ENCODE measurements around the gene ITGB2. TPM values are rescaled to one million over a fixed set of nuclear protein-coding genes. Genes with fewer than 3 reads are reported as not detected.

ITGB2 gene
- total RNA-seq, 1 experiment from 2014 or later, result 1.0 TPM

GRCh38 chr21:44867999-44868700 lies 52.5 kb downstream of the ITGB2 start:
- no peak for DNase-seq (ENCODE audit: low read depth)

DNA sequence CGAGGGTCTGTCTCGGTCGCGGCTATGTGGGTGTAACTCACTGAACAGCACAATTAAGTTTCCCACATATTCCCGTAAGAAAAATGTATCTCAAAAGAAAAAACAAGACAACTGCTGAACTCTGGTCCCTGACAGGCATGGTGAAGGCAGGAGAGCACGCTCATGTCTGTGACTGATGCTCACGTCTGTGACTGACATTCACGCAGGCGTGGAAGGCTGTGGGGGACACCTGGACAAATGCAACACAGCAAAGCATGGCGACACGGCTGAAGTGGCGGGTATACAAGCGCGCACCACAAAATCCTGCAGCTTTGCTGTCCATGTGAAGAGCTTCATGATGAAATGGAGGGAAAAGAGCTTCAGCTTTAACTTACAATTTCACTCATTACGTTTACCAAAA lies 53.2 kb downstream of the ITGB2 start:
- no peak for DNase-seq (ENCODE audit: low read depth)

GRCh38 chr21:44866780-44867179 lies 53.9 kb downstream of the ITGB2 start:
- DNase-seq (ENCODE audit: low read depth), result no peak

DNA sequence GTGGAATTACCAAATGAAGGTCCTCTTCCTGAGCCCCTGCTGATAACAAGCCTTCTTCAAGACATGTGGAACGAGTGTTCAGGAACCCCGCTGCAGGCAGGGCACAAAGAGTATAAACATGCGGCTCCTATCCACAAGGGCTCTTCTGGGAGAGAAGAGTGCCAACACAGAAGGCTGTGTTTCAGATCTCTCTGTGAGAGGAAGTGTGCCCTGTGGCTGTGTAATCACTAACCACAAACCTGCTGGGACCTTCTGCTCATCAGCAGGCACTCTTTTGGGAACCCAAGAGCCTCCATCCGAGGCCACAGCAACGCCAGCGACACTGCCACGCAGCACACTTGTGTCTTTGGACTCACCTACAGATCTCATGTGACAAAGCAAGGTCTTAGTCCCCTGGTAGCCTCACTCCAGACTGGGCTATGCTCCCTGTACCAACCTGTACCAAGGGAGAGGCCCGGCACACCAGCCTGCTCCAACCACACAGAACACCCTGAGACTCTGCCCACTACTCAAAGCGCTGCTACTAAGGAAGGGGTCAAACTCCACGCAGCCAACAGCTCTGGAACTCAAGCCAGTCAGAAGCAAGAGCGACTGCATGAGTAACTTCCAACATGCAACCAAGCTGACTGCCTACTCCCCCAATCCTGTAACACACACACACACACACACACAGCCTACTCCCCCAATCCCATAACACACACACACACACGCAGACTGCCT lies 55.0 kb downstream of the ITGB2 start:
- DNase-seq (ENCODE audit: low read depth), result no peak

DNA sequence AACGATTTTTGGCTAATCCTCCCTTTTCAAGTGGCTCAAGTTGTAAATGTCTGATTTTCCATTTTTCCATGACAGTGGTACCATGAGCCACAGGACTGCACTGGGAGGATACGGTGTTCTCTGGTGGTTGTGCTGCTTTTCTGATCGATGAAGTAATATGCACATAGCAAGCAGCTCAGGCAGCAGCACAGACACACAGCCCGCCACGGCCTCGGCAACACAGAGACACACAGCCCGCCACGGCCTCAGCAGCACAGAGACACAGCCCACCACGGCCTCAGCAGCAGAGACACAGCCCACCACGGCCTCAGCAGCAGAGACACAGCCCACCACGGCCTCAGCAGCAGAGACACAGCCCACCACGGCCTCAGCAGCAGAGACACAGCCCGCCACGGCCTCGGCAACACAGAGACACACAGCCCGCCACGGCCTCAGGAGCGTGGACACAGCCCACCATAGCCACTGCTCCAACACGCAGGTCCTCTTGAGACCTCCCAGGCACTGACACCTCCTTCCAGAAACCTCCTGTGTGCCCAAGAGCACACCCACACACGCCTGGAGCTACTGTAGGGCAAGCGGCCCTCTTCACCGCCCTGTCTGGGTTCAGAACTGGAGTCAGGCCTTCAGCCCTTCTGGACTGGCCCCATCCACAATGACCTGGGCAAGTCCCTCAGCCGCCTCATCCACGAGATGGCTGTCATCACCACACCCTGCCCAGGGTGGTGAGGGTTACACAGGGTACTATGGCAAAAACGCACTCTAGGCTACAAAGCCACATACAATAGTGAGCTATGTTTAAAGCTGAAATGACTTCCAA lies 57.6 kb downstream of the ITGB2 start:
- no peak for DNase-seq (ENCODE audit: low read depth)

DNA sequence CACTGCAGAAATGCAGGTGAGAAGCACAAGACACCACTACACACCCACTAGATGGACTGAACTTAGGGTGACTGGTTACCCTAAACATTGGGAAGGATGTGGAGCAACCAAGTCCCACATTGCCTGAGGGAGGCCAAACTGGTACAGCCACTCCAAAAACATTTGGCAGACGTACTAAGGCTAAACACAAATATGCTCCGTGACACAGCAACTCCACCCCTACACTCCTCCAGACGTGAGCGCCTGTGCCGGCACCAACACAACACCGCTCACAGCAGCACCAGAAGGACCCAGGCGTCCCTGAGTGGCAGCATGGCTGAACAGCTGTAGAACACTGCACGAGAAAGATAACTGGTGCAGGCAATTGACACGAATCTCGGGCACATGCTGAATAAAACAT lies 61.9 kb downstream of the ITGB2 start:
- DNase-seq (ENCODE audit: low read depth), result no peak

DNA sequence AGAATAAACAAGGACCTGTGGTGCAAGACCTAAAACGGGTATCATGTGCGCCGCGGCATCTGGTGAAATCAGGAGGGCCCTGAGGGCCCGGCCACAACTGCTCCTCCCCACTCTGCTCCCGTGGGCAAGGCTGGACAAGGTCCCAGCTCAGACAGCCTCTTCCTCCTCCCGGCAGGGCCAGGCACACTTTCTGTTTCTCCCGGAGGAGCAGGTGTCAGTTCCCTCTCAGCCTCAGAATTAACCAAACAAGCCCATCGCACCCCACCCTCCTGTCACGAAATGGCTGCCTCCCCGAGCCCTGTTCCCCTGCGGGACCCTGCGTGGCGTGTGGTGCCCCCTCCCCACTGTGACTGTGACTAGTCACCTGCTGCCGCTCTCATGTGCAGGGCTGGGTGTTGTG lies 62.4 kb downstream of the ITGB2 start:
- DNase-seq (ENCODE audit: low read depth), result no peak

DNA sequence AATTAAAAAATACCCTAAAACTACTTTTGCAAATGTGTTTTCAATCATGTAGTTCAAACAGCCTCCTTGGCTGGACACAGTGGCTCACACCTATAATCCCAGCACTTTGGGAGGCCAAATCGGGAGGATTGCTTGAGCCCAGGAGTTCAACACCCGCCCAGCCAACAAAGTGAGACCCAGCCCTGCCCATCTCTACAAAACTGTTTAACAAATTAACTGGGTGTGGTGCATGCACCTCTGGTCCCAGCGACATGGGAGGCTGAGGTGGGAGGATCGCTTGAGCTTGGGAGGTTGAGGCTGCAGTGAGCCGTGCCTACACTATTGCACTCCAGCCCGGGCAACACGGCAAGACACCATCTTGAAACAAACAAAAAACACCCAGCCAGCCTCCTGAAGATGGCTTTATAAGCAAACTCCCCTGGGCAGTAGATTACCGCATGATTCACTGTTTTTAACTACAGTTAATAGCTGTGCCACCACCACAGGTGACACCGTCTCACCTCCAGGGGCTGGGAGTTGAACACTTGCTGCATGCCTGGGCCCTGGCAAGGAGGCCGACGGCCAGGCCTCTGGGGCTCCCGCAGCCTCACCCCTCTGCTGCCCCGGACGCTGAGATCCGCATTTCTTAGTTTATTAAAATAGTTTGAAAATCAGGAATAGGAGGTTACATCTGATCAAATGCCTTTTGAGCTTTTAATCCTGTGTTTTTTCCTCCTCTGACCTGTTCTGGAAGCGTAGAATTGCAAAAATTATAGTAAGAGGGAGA lies 63.4 kb downstream of the ITGB2 start:
- DNase-seq (ENCODE audit: low read depth), result no peak

DNA sequence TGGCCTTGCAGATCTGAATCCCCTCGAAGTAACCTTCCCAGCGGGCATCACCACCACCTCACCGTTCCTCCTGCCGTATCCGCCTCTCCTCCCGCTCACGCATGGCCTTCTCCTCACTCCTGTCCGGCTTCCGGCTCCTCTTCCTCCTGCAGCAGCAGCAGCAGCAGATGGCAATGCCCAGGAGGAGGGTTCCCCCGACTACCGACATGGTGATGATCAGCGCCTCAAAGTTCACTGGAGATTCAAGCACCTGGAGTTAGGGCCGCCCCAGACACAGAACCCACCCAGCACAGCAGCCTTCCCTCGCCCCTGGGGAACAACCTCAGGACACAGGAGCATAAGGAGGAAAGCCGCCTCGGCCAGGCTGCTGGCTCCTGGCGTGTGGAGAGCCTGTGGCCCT lies 64.6 kb downstream of the ITGB2 start:
- no peak for DNase-seq (ENCODE audit: low read depth)

DNA sequence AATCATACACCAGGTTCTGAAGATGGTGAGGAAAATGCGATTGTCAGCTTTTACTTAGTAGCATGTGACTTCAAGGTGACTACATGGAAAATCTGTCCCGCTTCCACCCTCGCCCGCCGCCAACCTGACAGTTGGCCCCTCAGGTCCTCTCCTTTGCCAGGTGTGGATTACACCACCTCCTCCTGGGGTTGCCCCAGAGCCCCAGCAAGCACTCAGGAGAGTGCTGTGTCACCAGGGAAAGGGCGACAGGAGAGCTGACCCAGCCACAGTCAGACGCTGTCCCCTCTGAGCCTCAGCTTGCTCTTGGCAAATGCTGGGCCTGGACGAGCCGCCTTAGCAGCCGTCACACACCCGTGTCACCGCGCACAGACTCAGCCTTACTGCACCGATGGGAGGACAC lies 65.1 kb downstream of the ITGB2 start:
- no peak for DNase-seq (ENCODE audit: low read depth)

- DNase-seq (ENCODE audit: low read depth), result no peak
These were observed 65.8 kb downstream of the ITGB2 start for GRCh38 chr21:44854664-44855446.

DNA sequence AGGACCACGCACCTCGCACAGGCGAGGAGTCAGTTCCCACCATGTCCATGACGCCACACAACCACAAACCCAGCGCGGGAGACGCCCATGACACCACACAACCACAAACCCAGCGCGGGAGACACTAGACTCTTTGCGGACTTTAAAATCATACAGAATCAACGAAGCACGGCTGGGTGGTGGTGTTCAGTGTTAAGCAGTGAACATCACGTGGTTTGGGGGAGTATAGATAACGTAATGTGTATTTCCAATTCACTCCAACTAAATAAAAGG lies 66.4 kb downstream of the ITGB2 start:
- DNase-seq (ENCODE audit: low read depth), result no peak

- DNase-seq (ENCODE audit: low read depth), result no peak
These were observed 66.9 kb downstream of the ITGB2 start for GRCh38 chr21:44853601-44854390.

DNA sequence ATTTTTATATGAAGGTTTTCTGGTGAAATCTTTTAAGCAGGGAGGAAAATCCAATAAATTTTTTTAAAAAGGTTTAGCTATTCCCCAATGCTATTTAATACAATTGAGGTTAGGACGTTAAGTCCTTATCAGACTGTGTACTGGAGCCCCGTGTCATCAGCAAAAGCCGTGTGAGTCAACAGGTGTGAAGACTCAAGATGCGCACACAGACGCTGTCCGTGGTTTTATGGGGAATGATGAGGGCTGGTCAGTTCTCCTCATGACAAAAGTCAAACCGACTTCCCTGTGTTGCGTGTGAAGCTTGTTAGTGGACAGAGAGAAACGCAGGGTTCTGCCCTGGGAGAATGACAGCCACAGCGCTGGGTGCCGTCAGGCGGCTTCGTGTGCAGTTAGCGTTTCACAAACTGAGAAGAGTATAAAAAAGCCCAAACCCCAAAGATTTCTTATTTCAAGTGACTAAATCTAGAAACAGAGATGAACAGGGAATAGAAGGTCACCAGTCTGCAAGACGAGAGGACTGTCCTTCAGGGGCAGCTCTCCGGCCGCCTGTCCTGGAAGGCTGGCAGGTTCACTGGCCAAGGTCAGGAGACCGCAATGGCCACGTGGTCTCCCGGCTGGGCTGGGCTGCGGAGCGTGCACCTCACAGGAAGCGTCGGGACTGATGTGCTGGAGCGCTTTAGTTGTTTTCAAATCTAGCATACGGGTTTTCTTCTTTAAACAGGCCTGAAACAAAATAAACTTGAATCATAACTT lies 69.6 kb downstream of the ITGB2 start:
- no peak for DNase-seq (ENCODE audit: low read depth)

- DNase-seq (ENCODE audit: low read depth), result no peak
These were observed 70.4 kb downstream of the ITGB2 start for GRCh38 chr21:44850208-44850800.

DNA sequence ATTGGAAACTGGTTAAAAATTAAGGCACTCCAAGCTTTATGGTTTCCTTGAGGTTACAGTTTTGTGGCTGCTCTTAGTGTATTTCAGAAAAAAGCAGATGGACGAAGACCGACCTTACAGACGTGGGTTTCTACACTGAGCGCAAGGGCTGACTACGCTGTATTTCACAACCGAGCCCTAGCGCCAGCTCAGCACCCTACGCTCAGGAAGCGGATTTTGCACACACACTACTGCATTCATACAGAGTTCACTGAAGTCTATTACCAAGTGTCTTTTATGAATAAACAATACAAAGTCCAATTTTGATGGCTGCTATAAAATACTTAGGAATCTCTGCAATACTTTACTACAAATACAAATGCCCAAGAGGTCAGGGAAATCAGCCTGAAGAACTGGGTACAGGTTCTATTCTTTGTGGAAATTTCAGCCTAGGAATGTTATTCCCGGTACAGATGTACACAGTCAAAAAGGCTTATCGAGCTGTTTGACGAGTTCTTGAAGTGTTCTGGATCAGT lies 71.0 kb downstream of the ITGB2 start:
- DNase-seq (ENCODE audit: low read depth), result no peak

DNA sequence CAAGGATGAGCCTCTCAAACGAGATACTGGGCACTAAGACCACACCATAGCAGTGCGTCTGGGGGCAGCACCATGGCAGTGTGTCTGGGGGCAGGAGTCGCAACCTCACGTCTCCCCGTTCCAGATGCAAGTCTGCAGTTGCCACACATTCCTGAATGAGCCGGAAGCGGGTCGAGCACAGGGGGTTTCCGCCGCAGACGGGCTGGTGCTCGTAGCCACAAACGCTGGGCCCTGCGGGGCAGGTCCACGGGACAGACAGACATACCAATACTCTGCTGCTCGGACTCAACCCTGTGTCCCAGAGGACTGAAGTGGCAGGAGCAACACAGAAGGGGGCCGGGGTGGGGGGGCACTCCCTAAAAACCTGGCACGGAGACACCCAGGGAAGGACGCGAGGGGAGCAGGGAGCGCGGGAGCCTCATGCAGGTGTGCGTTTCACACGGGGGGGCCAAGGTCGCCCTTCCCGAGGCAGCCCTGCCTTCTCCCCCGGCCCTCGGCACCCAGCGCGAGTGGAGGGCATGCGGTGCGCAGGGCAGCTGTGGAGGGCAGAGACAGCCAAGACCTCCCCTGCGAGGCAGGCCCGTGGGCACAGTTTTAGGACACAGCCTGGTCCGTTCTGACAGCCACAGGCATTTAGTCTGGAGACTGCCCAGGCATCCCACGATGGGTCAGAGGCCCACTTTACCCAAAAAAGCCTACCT lies 71.7 kb downstream of the ITGB2 start:
- no peak for DNase-seq (ENCODE audit: low read depth)

DNA sequence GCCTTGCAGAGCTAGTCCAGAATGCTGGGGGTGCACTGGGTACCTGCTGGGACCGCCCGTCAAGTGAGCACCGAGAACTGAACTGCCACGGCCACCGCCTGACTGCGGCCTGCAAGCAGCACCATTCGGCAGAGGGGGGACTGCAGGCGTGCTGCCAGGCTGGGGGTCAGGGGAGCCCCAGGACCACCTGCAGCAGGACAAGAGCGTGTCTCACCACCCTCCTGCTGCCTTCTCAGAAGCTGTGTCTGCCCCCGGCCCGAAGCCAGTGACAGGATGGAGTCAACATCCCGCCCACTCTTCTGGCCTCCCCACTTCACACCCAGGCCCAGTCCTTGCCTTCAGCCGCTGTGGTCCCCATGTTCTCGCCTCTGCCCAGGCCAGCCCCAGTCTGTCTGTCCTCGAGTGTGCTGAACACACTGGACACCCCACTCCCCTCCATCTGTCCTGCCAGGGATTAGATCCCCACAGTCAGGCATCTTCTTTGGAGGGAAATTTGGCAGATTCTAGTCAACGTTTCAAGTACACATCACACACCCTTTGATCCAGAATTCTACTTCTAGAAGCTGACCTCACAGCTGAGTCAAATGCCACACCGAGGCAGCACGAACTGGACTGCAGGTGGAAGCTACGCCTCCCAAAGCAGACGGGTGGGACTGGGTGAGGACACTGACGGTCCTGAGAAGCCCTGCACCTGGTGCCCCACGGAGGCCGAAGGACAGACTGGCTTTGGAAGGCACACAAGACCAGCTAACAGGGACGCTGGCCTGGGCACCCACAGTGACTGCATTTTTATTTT lies 73.2 kb downstream of the ITGB2 start:
- DNase-seq (ENCODE audit: low read depth), result no peak

All from Daoy (cell line).